Right lobe of liver (tissue), 4 donors: ENCODE measurements around the gene ACSS1.
A peak's percentile ranks its signal among the peaks of the same experiment; 100 is the strongest.

ENCODE experiments used
- POLR2A ChIP-seq: fragments of 450-650 bp; IDR thresholded peaks from one replicate; pipeline ENCODE4 v1.6.1; 2017; ENCODE audit warnings: antibody characterized with exemption, mild to moderate bottlenecking
- TF ChIP-seq, protein P1 (sequence below), 4 donors: fragments of 200-600 bp in 3 of 4; fragments of 450-650 bp in 1 of 4; IDR thresholded peaks; one replicate each; pipeline versions ENCODE4 v1.5.1 to v1.8.0; 2016 to 2022; ENCODE audit warnings: antibody characterized with exemption in 4 of 4, mild to moderate bottlenecking in 2 of 4
- donor health status: DM: no; HTN: no; CAD: no.
- donor health status: DM: no; HTN: no; CAD: no.
- donor health status: DM: no; HTN: yes; CAD: no.

DNA sequence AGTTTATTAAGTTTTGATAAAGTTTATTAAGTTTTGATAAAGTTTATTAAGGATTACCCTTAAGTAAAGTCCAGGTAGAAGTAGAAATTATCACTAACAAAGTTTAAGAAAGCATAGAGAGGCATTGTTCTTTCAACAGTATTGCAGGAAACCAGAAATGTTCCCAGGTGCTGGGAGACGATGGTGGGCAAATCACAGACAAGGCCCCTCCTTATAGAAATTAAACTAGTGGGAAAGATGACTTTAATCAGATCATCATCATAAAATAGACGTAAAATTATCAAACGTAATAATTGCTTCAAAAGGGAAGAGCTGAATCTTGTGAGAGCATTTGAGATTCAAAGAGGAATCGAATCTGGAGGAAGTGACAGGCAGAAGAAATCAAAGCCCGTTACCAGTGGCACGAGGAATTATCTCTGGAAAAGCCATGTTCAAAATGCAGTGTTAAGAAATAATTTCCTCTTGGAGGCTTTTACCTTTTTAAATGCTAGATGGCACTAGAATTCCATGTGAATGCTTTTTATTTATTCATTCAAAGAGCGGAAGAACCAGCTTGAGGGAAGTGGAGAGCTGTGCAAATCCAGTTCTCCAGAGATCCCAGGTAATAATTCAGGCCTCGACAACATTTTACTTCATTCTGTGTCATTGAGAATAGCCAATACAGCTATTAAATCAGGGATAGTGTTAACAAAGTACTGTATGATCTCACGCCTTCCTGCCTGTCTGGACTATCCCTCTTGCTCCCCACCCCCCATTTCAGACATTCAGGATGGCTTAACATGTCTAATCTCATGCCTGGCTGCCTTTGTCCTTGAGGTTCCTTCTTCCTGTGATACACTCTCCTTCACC lies 64.4 kb downstream of the ACSS1 start:
- no peak for TF ChIP-seq POLR2A
- TF ChIP-seq, protein P1, sequence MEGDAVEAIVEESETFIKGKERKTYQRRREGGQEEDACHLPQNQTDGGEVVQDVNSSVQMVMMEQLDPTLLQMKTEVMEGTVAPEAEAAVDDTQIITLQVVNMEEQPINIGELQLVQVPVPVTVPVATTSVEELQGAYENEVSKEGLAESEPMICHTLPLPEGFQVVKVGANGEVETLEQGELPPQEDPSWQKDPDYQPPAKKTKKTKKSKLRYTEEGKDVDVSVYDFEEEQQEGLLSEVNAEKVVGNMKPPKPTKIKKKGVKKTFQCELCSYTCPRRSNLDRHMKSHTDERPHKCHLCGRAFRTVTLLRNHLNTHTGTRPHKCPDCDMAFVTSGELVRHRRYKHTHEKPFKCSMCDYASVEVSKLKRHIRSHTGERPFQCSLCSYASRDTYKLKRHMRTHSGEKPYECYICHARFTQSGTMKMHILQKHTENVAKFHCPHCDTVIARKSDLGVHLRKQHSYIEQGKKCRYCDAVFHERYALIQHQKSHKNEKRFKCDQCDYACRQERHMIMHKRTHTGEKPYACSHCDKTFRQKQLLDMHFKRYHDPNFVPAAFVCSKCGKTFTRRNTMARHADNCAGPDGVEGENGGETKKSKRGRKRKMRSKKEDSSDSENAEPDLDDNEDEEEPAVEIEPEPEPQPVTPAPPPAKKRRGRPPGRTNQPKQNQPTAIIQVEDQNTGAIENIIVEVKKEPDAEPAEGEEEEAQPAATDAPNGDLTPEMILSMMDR (IDR thresholded peaks at IDR 0.05) = peak; percentile 46 to 61 (median 49)
